GM19099 (cell line): Measurements from ENCODE around the gene MORC3.

Source experiments
- POLR2A ChIP-seq: IDR thresholded peaks from 3 replicates; pipeline ENCODE4 v1.6.1; 2011; ENCODE audit warnings: low read depth; ENCODE audit not compliant: insufficient read length; ENCODE audit errors: extremely low read depth

The MORC3 gene, protein sequence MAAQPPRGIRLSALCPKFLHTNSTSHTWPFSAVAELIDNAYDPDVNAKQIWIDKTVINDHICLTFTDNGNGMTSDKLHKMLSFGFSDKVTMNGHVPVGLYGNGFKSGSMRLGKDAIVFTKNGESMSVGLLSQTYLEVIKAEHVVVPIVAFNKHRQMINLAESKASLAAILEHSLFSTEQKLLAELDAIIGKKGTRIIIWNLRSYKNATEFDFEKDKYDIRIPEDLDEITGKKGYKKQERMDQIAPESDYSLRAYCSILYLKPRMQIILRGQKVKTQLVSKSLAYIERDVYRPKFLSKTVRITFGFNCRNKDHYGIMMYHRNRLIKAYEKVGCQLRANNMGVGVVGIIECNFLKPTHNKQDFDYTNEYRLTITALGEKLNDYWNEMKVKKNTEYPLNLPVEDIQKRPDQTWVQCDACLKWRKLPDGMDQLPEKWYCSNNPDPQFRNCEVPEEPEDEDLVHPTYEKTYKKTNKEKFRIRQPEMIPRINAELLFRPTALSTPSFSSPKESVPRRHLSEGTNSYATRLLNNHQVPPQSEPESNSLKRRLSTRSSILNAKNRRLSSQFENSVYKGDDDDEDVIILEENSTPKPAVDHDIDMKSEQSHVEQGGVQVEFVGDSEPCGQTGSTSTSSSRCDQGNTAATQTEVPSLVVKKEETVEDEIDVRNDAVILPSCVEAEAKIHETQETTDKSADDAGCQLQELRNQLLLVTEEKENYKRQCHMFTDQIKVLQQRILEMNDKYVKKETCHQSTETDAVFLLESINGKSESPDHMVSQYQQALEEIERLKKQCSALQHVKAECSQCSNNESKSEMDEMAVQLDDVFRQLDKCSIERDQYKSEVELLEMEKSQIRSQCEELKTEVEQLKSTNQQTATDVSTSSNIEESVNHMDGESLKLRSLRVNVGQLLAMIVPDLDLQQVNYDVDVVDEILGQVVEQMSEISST

DNA sequence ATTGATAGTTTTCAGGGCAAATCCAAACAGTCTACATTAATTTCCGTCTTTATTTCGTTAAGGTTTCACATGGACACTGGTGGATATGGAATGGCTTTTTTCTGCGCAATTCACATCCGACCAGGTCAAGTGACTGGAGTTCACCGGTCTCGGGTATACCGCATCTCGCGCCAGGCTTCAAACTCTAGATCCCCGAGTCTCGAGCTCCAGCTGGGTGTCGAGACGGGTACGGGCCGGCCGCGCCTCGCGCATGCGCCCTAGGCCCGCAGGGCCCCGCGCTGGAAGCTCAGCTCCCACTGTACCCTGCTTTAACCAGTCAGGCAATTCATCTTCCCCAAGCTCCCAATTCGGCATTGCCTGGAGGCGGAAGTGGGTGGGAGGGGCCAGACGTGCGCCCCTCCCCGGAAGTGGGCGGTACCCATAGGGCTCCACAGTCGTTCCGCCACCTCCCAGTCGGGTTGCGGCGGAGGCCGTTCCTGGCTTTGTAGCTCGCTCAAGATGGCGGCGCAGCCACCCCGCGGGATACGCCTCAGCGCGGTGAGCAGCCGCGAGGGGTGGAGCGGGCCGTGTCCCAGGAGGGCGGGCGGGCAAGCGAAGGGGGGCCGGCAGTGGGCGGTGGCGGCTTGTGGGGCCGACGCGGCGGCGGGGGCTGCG is at the start of gene MORC3:
Gene MORC3 (plus strand): TSS at position 431 of the 654 bp plus-strand sequence. CDS start 68 bp downstream, at position 499.
- peak; percentile 96 for TF ChIP-seq POLR2A

DNA sequence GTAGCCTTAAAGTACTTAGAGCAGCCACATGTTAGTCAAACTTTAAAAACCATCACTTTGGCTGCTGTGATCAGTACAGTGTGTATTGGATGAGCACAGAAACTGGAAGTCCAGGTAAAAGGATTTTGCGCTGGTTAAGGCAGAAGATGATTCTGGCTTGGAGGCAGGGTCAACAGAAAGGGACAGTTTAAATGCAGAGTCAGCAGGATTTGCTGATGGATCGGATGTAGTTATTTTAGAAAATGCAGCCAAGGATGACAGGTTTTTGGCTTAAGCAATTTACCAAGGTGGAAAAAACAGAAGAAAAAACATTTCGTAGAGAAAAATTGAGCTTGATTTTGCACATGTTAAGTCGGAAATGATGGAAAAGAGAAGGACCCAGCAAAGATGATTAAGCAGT is 45.9 kb upstream of the MORC3 start:
- TF ChIP-seq POLR2A, result no peak

DNA sequence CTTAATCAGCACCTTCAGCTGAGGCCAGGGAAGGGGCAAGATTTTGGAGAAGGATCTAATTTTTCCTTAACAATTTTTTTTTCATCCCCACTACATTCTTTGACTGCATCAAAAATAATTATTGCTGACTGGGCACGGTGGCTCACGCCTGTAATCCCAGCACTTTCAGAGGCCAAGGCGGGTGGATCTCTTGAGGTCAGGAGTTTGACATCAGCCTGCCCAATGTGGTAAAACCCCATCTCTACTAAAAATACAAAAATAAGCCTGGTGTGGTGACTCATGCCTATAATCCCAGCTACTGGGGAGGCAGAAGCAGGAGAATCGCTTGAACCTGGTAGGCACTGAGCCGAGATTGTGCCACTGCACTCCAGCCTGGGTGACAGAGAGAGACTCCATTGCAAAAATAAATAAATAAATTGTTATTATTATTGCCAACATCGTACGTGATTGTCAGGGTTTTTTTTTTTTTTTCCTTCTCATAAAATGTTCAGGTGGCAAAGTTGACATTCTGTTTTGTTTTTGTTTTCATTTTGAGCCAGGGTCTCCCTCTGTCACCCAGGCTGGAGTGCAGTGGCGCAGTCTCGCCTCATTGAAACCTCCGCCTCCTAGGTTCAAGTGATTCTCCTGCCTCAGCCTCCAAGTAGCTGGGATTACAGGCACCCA is 37.3 kb upstream of the MORC3 start:
- no peak for TF ChIP-seq POLR2A

DNA sequence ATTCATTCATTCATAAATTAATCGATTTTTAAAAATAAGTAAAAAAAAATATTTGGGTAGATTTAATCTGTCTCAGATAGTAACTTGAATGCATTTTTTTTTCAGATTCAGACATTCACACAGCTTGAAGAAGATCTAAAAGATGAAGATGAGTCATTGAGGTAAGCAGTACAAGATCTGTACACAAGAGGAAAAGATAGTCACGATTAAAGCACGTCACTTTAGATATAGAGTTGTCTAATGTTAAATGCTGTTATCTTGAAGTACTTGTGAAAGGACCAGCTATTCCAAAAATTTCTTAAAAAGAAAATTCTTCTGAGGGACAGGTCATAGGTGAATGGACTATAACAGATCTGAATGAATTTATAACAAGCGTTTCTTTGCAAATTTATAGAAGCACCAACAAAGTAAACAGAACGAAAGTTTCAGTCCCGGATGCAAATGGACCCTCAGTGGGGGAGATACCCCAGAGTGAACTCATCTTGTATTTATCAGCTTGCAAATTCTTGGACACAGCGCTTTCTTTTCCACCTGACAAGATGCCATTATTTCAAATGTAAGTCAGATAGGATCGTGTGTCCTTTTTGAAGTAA is 31.2 kb upstream of the MORC3 start:
- no peak for TF ChIP-seq POLR2A

DNA sequence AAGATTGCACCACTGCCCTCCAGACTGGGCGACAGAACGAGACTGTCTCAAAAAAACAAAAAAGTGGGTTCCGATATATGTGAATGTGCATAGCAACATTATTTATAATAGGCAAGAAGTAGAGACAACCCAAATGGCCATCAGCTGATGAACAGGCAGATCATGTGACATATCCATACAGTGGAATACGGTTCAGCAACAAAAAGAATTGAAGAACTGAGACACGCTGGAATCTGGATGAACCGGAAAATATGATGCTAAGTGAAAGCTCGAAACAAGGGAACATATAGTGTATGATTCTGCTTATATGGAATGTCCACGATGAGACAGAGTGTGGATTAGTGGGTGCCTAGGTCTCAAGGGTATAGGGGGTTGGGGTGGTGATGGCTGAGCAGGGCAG is 28.5 kb upstream of the MORC3 start:
- TF ChIP-seq POLR2A, result no peak

DNA sequence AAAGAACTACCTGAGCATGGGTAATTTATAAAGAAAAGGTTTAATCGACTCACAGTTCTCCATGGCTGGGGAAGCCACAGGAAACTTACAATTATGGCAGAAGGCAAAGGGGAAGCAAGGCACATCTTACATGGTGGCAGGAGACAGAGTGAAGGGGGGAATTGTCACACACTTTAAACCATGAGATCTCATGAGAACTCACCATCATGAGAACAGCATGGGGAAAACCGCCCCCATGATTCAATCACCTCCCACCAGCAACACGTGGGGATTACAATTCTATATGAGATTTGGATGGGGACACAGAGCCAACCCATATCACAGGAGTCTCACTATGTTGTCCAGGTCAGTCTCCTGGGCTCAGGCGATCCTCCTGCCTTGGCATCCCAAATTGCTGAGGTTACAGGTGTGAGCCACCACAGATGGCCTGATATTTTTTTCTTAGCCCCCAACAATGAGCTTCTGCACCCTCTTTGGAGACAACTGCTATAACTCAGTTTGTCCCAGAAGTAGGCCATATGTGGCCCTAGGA is 22.5 kb upstream of the MORC3 start:
- no peak for TF ChIP-seq POLR2A

DNA sequence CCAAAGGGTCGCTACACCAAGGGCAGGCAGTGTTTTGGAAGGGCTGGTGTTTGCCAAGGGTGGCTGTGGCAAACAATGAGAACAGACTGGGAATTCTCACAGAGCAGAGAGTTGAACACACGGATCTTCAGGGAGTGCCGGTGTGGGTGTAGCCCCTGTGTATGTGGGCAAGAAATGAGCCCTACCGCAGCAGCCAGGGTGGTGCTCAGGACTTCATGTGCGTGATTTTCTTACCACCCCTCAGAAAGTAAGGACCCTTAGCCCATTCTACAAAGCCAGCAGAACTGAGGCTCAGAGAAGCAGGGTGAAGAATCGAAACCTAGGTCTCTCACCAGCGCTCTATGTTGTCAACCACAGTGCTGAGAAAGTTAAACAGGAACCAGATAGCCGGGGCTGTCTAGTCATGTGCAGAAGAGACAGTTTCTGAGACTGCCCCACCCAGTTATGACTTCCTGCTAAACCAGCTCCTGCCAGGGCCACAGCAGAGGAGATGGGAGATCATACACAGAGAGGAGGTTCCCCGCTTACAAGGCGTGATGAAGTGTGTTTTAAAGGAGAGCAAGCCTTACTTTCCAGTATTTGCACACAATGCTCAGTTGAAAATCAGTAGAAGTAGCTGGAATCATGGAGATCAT is 21.9 kb upstream of the MORC3 start:
- peak; percentile 22 for TF ChIP-seq POLR2A

DNA sequence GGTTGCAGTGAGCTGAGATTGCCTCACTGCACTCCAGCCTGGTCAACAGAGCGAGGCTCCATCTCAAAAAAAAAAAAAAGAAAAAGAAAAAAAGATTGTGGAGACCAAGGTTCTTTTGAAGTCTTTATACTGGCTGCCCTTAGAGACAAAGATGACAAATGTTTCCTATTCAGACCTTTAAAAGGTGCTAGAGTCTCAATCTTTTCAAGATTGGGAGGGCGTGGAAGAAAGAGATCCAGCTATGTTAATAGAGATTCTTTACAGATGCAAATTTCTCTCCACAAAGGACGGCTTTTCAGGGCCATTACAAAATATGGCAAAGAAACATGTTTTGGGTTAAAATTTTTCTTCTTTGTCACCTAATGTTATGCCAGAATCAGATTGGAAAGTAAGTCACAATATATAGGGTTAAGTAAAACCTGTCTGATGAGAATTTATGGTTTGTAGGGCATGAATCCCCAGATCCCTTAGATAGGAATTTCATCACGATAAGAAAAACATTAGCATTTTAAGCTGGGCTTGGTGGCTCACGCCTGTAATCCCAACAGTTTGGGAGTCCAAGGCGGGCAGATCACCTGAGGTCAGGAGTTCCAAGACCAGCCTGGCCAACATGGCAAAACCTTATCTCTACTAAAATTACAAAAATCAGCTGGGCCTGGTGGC is 13.0 kb upstream of the MORC3 start:
- no peak for TF ChIP-seq POLR2A

DNA sequence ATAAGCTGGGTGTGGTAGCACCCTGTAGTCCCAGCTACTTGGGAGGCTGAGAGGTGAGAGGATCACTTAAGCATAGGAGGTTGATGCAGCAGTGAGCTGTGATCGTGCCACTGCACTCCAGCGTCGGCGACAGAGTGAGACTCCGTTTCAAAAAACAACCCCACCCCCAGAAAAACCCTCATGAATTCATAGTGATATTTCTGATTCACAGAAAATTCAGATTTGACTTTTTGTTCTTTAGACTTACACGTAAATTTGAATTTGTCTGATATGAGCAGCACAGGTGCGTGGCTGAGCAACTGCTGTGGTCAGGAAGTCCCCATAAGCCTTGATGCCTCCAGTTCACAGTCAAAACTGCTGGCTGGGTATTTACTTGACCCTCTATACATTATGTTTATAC is 10.0 kb upstream of the MORC3 start:
- no peak for TF ChIP-seq POLR2A

DNA sequence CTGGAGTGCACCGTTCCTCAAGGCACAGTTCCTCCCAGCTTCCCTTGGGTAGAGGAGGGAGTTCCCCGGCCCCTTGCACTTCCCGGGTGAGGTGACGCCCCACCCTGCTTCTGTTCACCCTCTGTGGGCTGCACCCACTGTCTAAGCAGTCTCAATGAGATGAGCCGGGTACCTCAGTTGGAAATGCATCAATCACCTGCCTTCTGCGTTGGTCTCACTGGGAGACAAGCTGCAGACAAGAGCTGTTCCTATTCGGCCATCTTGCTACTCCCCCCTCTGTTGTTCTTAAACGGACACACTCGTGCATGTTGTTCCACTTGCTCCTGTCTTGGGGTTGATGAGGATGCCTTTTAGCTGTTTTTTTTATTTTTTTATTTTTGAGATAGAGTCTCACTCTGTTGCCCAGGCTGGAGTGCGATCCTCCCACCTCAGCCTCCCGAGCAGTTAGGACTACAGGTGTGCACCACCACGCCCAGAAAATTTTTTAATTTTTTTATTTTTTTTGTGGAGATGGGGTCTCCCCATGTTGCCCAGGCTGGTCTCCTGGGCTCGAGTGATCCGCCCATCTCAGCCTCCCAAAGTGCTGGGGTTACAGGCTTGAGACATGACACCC is 3.0 kb upstream of the MORC3 start:
- no peak for TF ChIP-seq POLR2A

DNA sequence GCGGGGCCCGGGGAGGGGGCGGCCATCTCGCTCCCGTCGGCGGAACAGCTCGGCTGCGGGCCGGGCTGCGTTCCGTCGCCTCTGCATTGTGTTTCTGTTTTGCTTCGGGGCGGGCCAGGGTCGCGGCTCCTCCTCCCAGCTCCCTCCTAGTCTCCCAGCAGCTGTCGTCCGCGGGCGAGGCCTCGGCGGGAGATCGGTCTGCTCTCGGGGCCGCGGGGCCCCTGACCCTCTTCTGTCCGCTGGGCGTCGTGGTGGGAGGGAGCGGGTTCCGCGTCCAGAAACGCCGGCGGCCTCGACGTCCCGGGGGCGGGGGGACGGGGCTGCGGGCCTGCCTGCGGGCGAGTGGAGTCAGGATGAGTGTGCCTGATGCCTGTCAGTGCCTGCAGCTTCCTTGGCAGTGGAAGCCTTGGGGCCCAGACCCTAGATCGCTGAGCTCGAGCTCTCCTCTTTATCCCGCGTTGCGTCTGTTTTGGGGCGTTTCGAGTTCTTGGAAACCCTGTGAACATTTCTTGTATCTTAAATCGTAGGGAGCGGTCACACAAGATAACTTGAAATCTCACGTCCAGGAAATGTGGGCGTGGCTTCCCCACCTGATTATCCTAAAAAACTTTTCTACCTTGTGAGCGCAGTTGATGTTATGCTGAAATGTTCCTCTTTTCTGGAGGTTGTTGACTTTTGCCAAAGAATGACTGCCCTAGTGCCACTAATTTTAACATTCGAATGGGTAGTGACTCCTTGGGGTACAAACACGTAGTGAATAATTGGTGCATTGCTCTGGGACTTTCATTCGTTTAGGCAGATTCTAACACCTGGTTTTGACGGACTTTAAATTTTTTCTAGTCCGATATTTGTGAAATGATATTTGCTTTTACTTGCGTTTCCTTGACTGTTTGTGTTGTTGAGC is 676 bp downstream of the MORC3 start:
- no peak for TF ChIP-seq POLR2A
